ENCODE data around the gene IFIT3. TPM values are rescaled to one million over a fixed set of nuclear protein-coding genes. Genes with fewer than 3 reads are reported as not detected.
A peak's percentile ranks its signal among the peaks of the same experiment; 100 is the strongest.
"Not testable (repeated sequence)": the region's sequence is repeated elsewhere in the genome, so short reads cannot be mapped to it uniquely, and the experiment has no call there.

IFIT3 gene
- total and polyA plus RNA-seq, 2 donors (not counting 1 experiment from before 2014, with no cell fraction given): 1.5 to 4.2 TPM

- POLR2A ChIA-PET; H3K27ac Mint-ChIP-seq; intact Hi-C loops (cut with micrococcal nuclease); H4K20me1 ChIP-seq (ENCODE audit: control insufficient read depth, insufficient read depth, low read length, poor library complexity, severe bottlenecking); ATAC-seq (ENCODE audit: low read depth); DNase-seq; H3K9me3 Mint-ChIP-seq (ENCODE audit: insufficient read depth); H3K4me2 ChIP-seq (replicated peaks; ENCODE audit: low read depth, low read length, poor library complexity, severe bottlenecking); CTCF ChIA-PET; H3K27ac ChIP-seq (ENCODE audit: low read length in 2 of 2); H2AFZ ChIP-seq (ENCODE audit: insufficient read depth, low read depth, low read length, poor library complexity, severe bottlenecking); H3K9me3 ChIP-seq (ENCODE audit: control extremely low read depth in 1 of 3, control insufficient read depth in 2 of 3, insufficient read depth in 1 of 3, low read length in 2 of 3); H3K4me3 Mint-ChIP-seq; H3K27me3 ChIP-seq (replicated peaks in 1 of 4; ENCODE audit: control extremely low read depth in 1 of 4, control insufficient read depth in 3 of 4, insufficient read depth in 4 of 4, low read length in 3 of 4); H3K27me3 Mint-ChIP-seq; H3K4me3 ChIP-seq (ENCODE audit: control extremely low read depth in 1 of 5, extremely low read depth in 1 of 5, insufficient read depth in 1 of 5, low read depth in 2 of 5, low read length in 4 of 5); H3K9ac ChIP-seq (ENCODE audit: low read length); H3K36me3 ChIP-seq (replicated peaks in 1 of 2; ENCODE audit: control extremely low read depth in 1 of 2, control insufficient read depth in 1 of 2, extremely low read depth in 1 of 2, insufficient read depth in 2 of 2, low read length in 1 of 2): not testable (repeated sequence)
- no CpG with 5 or more reads among the region's 2 CpGs for WGBS (ENCODE audit: insufficient coverage)
- H3K4me1 Mint-ChIP-seq: peaks cover 27% of the 10 kb centered on the region
- peaks cover 12% of the 10 kb centered on the region for H3K79me2 ChIP-seq (ENCODE audit: control insufficient read depth, insufficient read depth, low read length)
- peaks cover 21 to 32% of the 10 kb centered on the region in 2 donors for H3K4me1 ChIP-seq (ENCODE audit: control insufficient read depth in 2 of 2, insufficient read depth in 2 of 2, low read length in 2 of 2)
Measured at GRCh38 chr10:89325856-89326255, 1.9 kb upstream of the IFIT3 start.

- DNase-seq (no peak), ATAC-seq (ENCODE audit: low read depth) (no peak)
- TF ChIP-seq EZH2 (IDR thresholded peaks at IDR 0.05; ENCODE audit: borderline replicate concordance, insufficient read depth, low read depth, low read length, poor library complexity, severe bottlenecking): no peak
- no peak for TF ChIP-seq CTCF (IDR thresholded peaks at IDR 0.05)
- peaks cover 45 to 64% of the 10 kb centered on the region in 2 donors for H3K4me1 ChIP-seq (ENCODE audit: control insufficient read depth in 2 of 2, insufficient read depth in 2 of 2, low read length in 2 of 2)
- ChIA-PET POLR2A (no interaction called here), CTCF (no interaction called here)
- H4K20me1 ChIP-seq (ENCODE audit: control insufficient read depth, insufficient read depth, low read length, poor library complexity, severe bottlenecking): no peaks in the 10 kb centered on the region
- peaks cover 56% of the 10 kb centered on the region for H3K4me1 Mint-ChIP-seq
- H3K4me3 Mint-ChIP-seq: no peak overlapping the region
- no peak overlapping the region for H3K4me3 ChIP-seq (ENCODE audit: control extremely low read depth in 1 of 5, extremely low read depth in 1 of 5, insufficient read depth in 1 of 5, low read depth in 2 of 5, low read length in 4 of 5)
- peaks cover 18% of the 10 kb centered on the region for H3K79me2 ChIP-seq (ENCODE audit: control insufficient read depth, insufficient read depth, low read length)
- WGBS (ENCODE audit: insufficient coverage): 100% methylated on average over 1 of the region's 2 CpGs
- no peak overlapping the region for H3K4me2 ChIP-seq (replicated peaks; ENCODE audit: low read depth, low read length, poor library complexity, severe bottlenecking)
- no peaks in the 10 kb centered on the region for H3K27me3 Mint-ChIP-seq
- no peak overlapping the region for H2AFZ ChIP-seq (ENCODE audit: insufficient read depth, low read depth, low read length, poor library complexity, severe bottlenecking)
- intact Hi-C loops (cut with micrococcal nuclease): no loop called here
- H3K36me3 ChIP-seq (replicated peaks in 1 of 2; ENCODE audit: control extremely low read depth in 1 of 2, control insufficient read depth in 1 of 2, extremely low read depth in 1 of 2, insufficient read depth in 2 of 2, low read length in 1 of 2): no peaks in the 10 kb centered on the region
- peak overlapping the region; percentile 71 for H3K27ac Mint-ChIP-seq
- H3K27ac ChIP-seq (ENCODE audit: low read length in 2 of 2): peak overlapping the region in 1 of 2 donors; percentile 72
- H3K9ac ChIP-seq (ENCODE audit: low read length): no peak overlapping the region
- no peaks in the 10 kb centered on the region for H3K27me3 ChIP-seq (replicated peaks in 1 of 4; ENCODE audit: control extremely low read depth in 1 of 4, control insufficient read depth in 3 of 4, insufficient read depth in 4 of 4, low read length in 3 of 4)
- H3K9me3 Mint-ChIP-seq (ENCODE audit: insufficient read depth): no peaks in the 10 kb centered on the region
- H3K9me3 ChIP-seq (ENCODE audit: control extremely low read depth in 1 of 3, control insufficient read depth in 2 of 3, insufficient read depth in 1 of 3, low read length in 2 of 3): no peaks in the 10 kb centered on the region
Measured at GRCh38 chr10:89329151-89329550, 1.4 kb downstream of the IFIT3 start.

GRCh38 chr10:89330014-89330413 is 2.2 kb downstream of the IFIT3 start:
- H3K9me3 Mint-ChIP-seq (ENCODE audit: insufficient read depth); H3K4me2 ChIP-seq (replicated peaks; ENCODE audit: low read depth, low read length, poor library complexity, severe bottlenecking); ATAC-seq (ENCODE audit: low read depth); H3K27me3 ChIP-seq (replicated peaks in 1 of 4; ENCODE audit: control extremely low read depth in 1 of 4, control insufficient read depth in 3 of 4, insufficient read depth in 4 of 4, low read length in 3 of 4); H3K36me3 ChIP-seq (replicated peaks in 1 of 2; ENCODE audit: control extremely low read depth in 1 of 2, control insufficient read depth in 1 of 2, extremely low read depth in 1 of 2, insufficient read depth in 2 of 2, low read length in 1 of 2); DNase-seq; H3K4me3 ChIP-seq (ENCODE audit: control extremely low read depth in 1 of 5, extremely low read depth in 1 of 5, insufficient read depth in 1 of 5, low read depth in 2 of 5, low read length in 4 of 5); H3K27me3 Mint-ChIP-seq; H3K9me3 ChIP-seq (ENCODE audit: control extremely low read depth in 1 of 3, control insufficient read depth in 2 of 3, insufficient read depth in 1 of 3, low read length in 2 of 3); H2AFZ ChIP-seq (ENCODE audit: insufficient read depth, low read depth, low read length, poor library complexity, severe bottlenecking); POLR2A ChIA-PET; H3K9ac ChIP-seq (ENCODE audit: low read length); H3K4me3 Mint-ChIP-seq; intact Hi-C loops (cut with micrococcal nuclease); H4K20me1 ChIP-seq (ENCODE audit: control insufficient read depth, insufficient read depth, low read length, poor library complexity, severe bottlenecking): not testable (repeated sequence)
- Histone ChIP-seq H3K4me1 (ENCODE audit: control insufficient read depth in 2 of 2, insufficient read depth in 2 of 2, low read length in 2 of 2) (peaks cover 46 to 72% of the 10 kb centered on the region in 2 donors), H3K27ac (ENCODE audit: low read length in 2 of 2) (peak overlapping the region in 1 of 2 donors; percentile 91), H3K79me2 (ENCODE audit: control insufficient read depth, insufficient read depth, low read length) (peaks cover 23% of the 10 kb centered on the region)
- Mint-ChIP-seq H3K27ac (peak overlapping the region; percentile 78), H3K4me1 (peaks cover 57% of the 10 kb centered on the region)
- WGBS (ENCODE audit: insufficient coverage): 83% methylated on average over 2 of the region's 3 CpGs
- CTCF ChIA-PET: interaction anchor here (1.5 kb wide), 1 partner anchor 28 kb away, joined by 4 read pairs; the partner anchor contains the start of gene IFIT2
